HT1080 (cell line): ENCODE measurements around the gene INAFM2. TPM values are rescaled to one million over a fixed set of nuclear protein-coding genes. Genes with fewer than 3 reads are reported as not detected.
A peak's percentile ranks its signal among the peaks of the same experiment; 100 is the strongest.

Experiments
- DNase-seq: peaks from one replicate; pipeline ENCODE4 v3.0.0-alpha.2; 2015; ENCODE audit warnings: low read depth
- total RNA-seq: library from RNA; depleted of rRNA; stranded (reverse); fragments of >200 nt; shearing (Covaris generic); gene quantifications from 2 replicates; pipeline ENCODE4 v1.2.3, GENCODE V29; 2014; rRNA removed

Gene INAFM2
- total RNA-seq, 1 experiment from 2014 or later = 28.7 TPM

DNA sequence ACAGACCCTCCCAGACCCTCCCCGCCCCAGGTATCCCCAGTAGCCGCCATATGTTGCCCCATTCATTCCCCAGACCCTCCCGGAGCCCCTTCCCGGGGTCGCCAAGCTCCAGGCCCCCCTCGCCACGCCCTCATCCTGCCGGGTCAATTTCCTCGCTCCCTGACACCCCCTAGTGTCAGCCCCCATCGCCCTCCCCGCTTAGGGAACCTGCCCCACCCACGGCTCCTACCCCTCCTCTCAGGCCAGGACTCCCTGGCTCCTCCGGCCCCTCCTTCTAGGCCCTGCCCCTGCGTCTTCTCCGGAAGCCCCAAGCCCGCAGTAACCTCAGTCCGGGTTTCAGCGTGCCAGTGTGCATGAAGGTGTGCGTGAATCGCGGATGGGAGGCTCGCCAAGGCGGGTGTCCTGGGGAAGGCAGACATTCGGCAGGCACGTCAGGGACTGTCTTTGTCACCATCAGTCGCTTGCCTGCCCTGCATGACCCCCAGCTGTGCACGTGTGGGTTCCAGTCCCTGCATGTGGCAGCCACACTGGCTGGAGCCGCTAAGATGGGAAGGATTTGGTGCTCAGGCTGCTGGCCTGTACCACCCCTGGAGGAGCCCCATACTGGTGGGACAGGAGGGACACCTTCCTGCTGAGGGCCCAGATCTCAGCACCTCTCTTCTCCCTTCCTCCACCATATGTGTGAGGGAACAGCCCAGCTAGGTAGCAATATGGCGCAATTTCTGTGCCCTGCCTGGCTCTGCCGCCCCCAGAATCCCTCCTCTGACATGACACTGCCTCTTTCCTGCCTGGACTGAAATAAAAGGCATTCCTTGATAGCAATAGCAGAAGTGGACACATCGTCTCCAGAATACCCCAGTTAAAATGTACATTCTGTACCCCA lies 35.2 kb downstream of the INAFM2 start:
- peak; percentile 41 for DNase-seq

GRCh38 chr15:40360015-40360414 lies 36.5 kb downstream of the INAFM2 start:
- DNase-seq = no peak

- no peak for DNase-seq
These were observed 38.1 kb downstream of the INAFM2 start for GRCh38 chr15:40361640-40362039.

DNA sequence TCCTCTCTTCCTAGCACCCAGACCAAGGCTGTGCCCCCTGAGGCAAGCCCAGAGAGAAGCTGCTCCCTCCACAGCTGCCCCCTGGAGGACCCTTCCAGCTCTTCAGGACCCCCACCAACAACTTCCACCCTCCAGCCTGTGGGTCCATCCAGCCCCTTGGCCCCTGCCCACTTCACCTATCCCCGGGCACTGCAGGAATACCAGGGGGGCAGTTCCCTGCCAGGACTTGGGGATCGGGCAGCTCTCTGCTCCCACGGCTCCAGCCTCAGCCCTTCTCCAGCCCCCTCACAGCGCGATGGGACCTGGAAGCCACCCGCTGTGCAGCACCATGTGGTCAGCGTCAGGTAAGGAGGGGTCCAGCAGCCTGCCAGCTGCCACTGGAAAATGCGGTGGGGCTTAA lies 40.1 kb downstream of the INAFM2 start:
- no peak for DNase-seq

GRCh38 chr15:40364251-40364650 lies 40.8 kb downstream of the INAFM2 start:
- no peak for DNase-seq

- DNase-seq = no peak
These were observed 41.5 kb downstream of the INAFM2 start for GRCh38 chr15:40365016-40365415.

DNA sequence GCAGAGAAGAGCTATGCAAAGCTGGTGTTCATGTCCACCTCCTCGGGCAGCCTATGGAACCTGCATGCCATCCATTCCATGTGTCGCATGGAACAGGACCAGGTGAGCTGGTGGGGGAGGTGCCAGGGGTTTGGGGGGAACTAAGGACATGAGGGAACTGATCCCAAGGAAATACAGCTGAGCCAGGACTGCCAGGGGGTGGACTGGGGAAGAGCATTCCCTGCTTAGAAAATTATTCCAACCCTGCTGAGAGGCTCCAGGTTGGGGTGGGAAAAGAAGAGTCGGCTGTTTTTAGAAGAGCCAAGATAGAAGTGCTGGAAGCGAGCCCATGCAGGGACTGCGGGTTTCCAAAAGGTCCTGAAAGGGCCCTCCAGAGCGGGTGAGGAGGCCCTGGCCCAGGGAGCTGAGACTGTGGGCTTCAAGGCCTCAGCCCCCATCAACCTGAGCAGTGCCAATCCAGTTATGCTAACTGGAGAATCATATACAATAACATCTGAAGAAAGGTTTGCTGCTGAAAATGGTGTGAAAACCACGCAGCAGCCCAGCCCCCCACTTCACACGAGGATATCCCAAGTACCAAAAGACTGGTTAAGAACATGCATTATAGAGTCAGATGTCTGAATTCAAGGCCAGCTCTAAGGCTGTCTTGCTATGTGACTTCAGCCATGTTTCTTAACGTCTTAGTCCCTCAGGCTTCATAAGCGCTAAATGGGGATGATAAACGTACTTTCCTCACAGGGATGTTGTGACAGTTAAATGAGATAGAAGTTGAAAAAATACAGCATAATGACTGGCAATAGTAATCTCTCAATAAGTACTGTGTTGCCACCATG lies 42.3 kb downstream of the INAFM2 start:
- no peak for DNase-seq

DNA sequence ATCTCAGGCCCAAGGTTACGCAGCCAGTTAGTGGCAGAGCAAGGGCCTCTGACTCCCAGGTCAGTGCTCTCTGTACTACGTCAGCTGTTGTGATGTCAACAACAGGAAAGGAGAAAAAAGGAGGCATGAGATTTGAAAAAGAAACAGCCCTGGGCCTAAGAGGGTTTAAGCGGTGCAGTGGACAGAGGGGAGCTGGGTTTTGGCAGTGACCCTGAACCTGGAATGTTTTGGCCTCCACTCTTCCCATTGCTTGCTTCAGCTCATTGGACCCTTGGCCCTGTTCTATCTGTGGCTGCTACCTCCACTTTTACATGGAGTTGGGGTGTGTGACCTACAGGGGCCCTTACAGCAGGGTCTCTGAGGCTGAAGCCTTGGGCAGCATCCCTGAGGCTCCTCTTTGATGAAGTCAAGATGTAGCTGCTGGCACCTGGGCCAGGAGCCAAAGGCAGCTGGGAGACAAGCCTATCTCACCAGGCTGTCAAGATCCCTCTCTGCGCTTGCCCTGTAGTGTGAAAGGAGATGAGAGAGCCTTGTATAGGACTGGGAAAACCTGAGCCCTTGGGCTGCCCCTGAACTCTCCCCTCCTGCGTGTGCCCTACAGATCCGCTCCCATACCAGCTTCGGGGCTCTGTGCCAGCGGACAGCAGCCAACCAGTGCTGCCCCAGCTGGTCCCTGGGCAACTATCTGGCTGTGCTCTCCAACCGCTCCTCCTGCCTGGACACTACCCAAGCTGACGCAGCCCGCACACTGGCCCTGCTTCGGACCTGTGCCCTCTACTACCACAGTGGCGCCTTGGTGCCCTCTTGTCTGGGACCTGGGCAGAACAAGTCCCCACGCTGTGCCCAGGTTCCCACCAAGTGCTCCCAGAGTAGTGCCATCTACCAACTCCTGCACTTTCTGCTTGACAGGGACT lies 43.2 kb downstream of the INAFM2 start:
- no peak for DNase-seq

DNA sequence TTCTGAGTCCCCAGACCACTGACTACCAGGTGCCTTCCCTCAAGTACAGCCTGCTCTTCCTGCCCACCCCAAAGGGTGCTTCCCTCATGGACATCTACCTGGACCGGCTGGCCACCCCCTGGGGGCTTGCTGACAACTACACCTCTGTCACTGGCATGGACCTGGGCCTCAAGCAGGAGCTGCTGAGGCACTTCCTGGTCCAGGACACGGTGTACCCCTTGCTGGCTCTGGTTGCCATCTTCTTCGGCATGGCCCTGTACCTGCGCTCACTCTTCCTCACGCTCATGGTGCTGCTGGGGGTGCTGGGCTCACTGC lies 43.8 kb downstream of the INAFM2 start:
- no peak for DNase-seq

DNA sequence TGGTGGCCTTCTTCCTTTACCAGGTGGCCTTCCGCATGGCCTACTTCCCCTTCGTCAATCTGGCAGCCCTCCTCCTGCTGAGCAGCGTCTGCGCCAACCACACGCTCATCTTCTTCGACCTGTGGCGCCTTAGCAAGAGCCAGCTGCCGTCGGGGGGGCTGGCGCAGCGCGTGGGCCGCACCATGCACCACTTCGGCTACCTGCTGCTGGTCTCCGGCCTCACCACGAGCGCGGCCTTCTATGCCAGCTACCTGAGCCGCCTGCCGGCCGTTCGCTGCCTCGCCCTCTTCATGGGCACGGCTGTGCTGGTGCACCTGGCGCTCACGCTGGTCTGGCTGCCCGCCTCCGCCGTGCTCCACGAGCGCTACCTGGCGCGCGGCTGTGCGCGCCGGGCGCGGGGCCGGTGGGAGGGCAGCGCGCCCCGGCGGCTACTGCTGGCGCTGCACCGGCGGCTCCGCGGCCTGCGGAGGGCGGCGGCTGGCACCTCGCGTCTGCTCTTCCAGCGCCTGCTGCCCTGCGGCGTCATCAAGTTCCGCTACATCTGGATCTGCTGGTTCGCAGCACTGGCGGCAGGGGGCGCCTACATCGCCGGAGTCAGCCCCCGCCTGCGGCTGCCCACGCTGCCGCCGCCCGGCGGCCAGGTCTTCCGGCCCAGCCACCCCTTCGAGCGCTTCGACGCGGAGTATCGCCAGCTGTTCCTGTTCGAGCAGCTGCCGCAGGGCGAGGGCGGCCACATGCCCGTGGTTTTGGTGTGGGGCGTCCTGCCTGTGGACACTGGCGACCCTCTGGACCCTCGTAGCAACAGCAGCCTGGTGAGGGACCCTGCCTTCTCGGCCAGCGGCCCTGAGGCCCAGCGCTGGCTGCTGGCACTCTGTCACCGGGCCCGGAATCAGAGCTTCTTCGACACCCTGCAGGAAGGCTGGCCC lies 44.5 kb downstream of the INAFM2 start:
- DNase-seq = peak; percentile 59

- DNase-seq = no peak
These were observed 45.4 kb downstream of the INAFM2 start for GRCh38 chr15:40368719-40369473.

GRCh38 chr15:40369474-40369869 lies 46.0 kb downstream of the INAFM2 start:
- no peak for DNase-seq

DNA sequence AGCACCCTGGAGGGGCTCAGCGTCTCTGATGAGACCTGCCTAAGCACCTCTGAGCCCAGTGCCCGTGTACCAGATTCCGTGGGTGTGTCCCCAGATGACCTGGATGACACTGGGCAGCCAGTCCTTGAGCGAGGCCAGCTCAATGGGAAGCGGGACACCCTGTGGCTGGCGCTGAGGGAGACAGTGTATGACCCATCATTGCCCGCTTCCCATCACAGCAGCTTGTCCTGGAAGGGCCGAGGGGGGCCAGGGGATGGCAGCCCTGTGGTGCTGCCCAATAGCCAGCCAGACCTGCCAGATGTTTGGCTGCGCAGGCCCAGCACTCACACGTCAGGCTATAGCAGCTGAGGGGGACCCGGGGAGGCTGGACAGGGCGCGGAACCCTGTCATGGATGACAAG lies 46.5 kb downstream of the INAFM2 start:
- no peak for DNase-seq

- DNase-seq = no peak
These were observed 49.5 kb downstream of the INAFM2 start for GRCh38 chr15:40372981-40373380.

Other genes with a start within 250 kb of the INAFM2 start
- 0.23 and 0.66 TPM in 2 replicates for gene BMF, start 214.8 kb upstream of the INAFM2 start, total RNA-seq
- 61.1 and 69.5 TPM in 2 replicates for gene BUB1B, start 162.6 kb upstream of the INAFM2 start, total RNA-seq
- gene PAK6, start 84.6 kb upstream of the INAFM2 start, total RNA-seq = 0.02 and 0.03 TPM in 2 replicates
- not detected in 2 replicates for gene ANKRD63, start 40.6 kb upstream of the INAFM2 start, total RNA-seq
- gene PLCB2, start 15.8 kb upstream of the INAFM2 start, total RNA-seq = 0.16 and 0.40 TPM in 2 replicates
- 26.0 and 33.4 TPM in 2 replicates for gene CCDC9B, start 17.2 kb downstream of the INAFM2 start, total RNA-seq
- gene PHGR1, start 27.3 kb downstream of the INAFM2 start, total RNA-seq = not detected in 2 replicates
- 1.0 and 1.8 TPM in 2 replicates for gene DISP2, start 34.5 kb downstream of the INAFM2 start, total RNA-seq
- gene KNSTRN, start 59.0 kb downstream of the INAFM2 start, total RNA-seq = 132 and 161 TPM in 2 replicates
- 15.3 and 18.5 TPM in 2 replicates for gene IVD, start 82.1 kb downstream of the INAFM2 start, total RNA-seq
- gene BAHD1, start 117.3 kb downstream of the INAFM2 start, total RNA-seq = 17.5 and 18.0 TPM in 2 replicates
- 19.1 and 30.5 TPM in 2 replicates for gene CHST14, start 147.3 kb downstream of the INAFM2 start, total RNA-seq
- 7.8 and 19.5 TPM in 2 replicates for gene CCDC32, start 241.3 kb downstream of the INAFM2 start, total RNA-seq
- gene RPUSD2, start 245.6 kb downstream of the INAFM2 start, total RNA-seq = 21.0 and 22.8 TPM in 2 replicates